Adipocyte (in vitro differentiated cells): ENCODE measurements around the gene SND1.

Source experiments
- DNase-seq: peaks from one replicate; pipeline ENCODE4 v3.0.0-alpha.2; 2015; ENCODE audit warnings: low read depth
- H3K27me3 ChIP-seq: replicated peaks from 2 replicates; pipeline ENCODE4 v1.7.0; 2013; ENCODE audit warnings: mild to moderate bottlenecking, low read length, moderate library complexity; ENCODE audit not compliant: control insufficient read depth, insufficient read depth
- H3K36me3 ChIP-seq: 2 replicates; pipeline ENCODE4 v1.7.0; 2013; ENCODE audit warnings: low read length, mild to moderate bottlenecking, moderate library complexity; ENCODE audit not compliant: control insufficient read depth, insufficient read depth, severe bottlenecking
- H3K4me1 ChIP-seq: 2 replicates; pipeline ENCODE4 v1.7.0; 2013; ENCODE audit warnings: mild to moderate bottlenecking, low read length, moderate library complexity; ENCODE audit not compliant: control insufficient read depth, insufficient read depth
- H3K4me3 ChIP-seq: 2 replicates; pipeline ENCODE4 v1.7.0; 2013; ENCODE audit warnings: mild to moderate bottlenecking, low read length, moderate library complexity
- H3K9ac ChIP-seq: 2 replicates; pipeline ENCODE4 v1.7.0; 2013; ENCODE audit warnings: mild to moderate bottlenecking, low read length, moderate library complexity
- H3K9me3 ChIP-seq: 2 replicates; pipeline ENCODE4 v1.7.0; 2013; ENCODE audit warnings: mild to moderate bottlenecking, low read length, moderate library complexity; ENCODE audit not compliant: control insufficient read depth

The SND1 gene

GRCh38 chr7:128022631-128023532 is 370.9 kb downstream of the SND1 start:
- H3K4me3 ChIP-seq, result no peak overlapping the region
- no peaks in the 10 kb centered on the region for H3K27me3 ChIP-seq
- peaks cover 34% of the 10 kb centered on the region for H3K4me1 ChIP-seq
- DNase-seq, result peak; percentile 83
- peak overlapping the region; percentile 11 for H3K9ac ChIP-seq
- no peaks in the 10 kb centered on the region for H3K9me3 ChIP-seq
- peaks cover 9% of the 10 kb centered on the region for H3K36me3 ChIP-seq

DNA sequence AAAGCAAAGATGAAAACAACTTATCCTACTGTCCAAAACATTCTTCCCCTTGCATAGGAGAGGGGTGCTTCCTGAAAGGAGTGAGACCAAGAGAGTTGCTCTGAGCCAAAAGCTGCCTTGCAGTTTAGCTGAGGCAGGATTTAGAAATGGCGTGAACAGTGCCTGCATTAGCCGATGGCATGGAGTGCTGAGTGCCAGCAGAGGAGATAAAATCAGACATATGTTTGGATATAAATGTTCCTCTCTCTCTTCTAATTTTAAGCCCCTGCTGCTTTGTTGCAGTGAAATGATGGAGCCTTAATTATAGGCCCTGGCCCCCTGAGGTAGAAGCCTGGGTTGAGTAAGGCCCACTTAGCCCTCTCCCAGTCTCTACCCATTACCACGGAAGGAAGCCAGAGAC is 372.2 kb downstream of the SND1 start:
- Histone ChIP-seq H3K4me1 (peaks cover 34% of the 10 kb centered on the region), H3K9ac (no peak overlapping the region), H3K27me3 (no peaks in the 10 kb centered on the region), H3K4me3 (no peak overlapping the region), H3K36me3 (peaks cover 13% of the 10 kb centered on the region), H3K9me3 (no peaks in the 10 kb centered on the region)
- no peak for DNase-seq

GRCh38 chr7:128025380-128025779 is 373.4 kb downstream of the SND1 start:
- no peak overlapping the region for H3K9ac ChIP-seq
- DNase-seq, result no peak
- no peak overlapping the region for H3K4me3 ChIP-seq
- peaks cover 34% of the 10 kb centered on the region for H3K4me1 ChIP-seq
- H3K9me3 ChIP-seq, result no peaks in the 10 kb centered on the region
- no peaks in the 10 kb centered on the region for H3K27me3 ChIP-seq
- H3K36me3 ChIP-seq, result peaks cover 19% of the 10 kb centered on the region

- no peak for DNase-seq
- Histone ChIP-seq H3K36me3 (peaks cover 14% of the 10 kb centered on the region), H3K27me3 (no peaks in the 10 kb centered on the region), H3K9me3 (no peaks in the 10 kb centered on the region), H3K4me3 (no peak overlapping the region), H3K9ac (no peak overlapping the region), H3K4me1 (peaks cover 38% of the 10 kb centered on the region)
Measured at GRCh38 chr7:128025819-128026218, 373.8 kb downstream of the SND1 start.

GRCh38 chr7:128026551-128026950 is 374.6 kb downstream of the SND1 start:
- no peak for DNase-seq
- H3K4me3 ChIP-seq, result no peak overlapping the region
- no peaks in the 10 kb centered on the region for H3K9me3 ChIP-seq
- peaks cover 10% of the 10 kb centered on the region for H3K36me3 ChIP-seq
- H3K4me1 ChIP-seq, result peaks cover 38% of the 10 kb centered on the region
- H3K27me3 ChIP-seq, result no peaks in the 10 kb centered on the region
- no peak overlapping the region for H3K9ac ChIP-seq

- no peaks in the 10 kb centered on the region for H3K9me3 ChIP-seq
- H3K9ac ChIP-seq, result no peak overlapping the region
- no peak overlapping the region for H3K4me3 ChIP-seq
- no peak for DNase-seq
- H3K27me3 ChIP-seq, result no peaks in the 10 kb centered on the region
- peaks cover 10% of the 10 kb centered on the region for H3K36me3 ChIP-seq
- H3K4me1 ChIP-seq, result peaks cover 34% of the 10 kb centered on the region
Measured at GRCh38 chr7:128027485-128027980, 375.5 kb downstream of the SND1 start.

DNA sequence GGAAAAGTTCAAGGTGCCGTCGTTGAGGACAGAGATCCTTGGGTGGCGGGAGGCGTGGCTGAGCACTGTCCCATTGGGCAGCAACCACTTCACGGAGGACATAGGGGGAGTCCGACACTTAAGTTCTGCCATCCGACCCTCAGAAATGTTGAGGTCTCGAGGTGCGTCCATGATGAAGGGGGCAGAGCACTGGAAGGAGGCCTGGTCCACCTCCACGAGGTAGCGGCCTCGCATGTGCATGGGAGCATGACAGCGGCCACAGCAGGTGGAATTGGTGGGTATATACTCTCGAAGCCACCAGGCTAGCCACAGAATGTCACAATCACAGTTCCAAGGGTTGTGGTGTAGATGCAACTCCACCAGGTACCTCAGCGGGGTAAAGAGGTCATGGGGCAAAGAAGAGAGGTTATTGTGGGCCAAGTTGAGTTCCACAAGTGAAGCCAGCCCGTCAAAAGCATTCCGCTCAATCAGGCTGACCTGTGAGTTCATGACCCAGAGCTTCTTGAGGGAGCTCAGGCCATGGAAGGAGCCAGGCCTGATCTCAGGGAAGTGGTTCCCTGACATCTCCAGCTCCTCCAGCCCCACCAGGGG is 377.5 kb downstream of the SND1 start:
- no peak overlapping the region for H3K9ac ChIP-seq
- no peak overlapping the region for H3K4me3 ChIP-seq
- H3K27me3 ChIP-seq, result no peaks in the 10 kb centered on the region
- H3K36me3 ChIP-seq, result peaks cover 10% of the 10 kb centered on the region
- peaks cover 29% of the 10 kb centered on the region for H3K4me1 ChIP-seq
- no peaks in the 10 kb centered on the region for H3K9me3 ChIP-seq
- DNase-seq, result no peak

DNA sequence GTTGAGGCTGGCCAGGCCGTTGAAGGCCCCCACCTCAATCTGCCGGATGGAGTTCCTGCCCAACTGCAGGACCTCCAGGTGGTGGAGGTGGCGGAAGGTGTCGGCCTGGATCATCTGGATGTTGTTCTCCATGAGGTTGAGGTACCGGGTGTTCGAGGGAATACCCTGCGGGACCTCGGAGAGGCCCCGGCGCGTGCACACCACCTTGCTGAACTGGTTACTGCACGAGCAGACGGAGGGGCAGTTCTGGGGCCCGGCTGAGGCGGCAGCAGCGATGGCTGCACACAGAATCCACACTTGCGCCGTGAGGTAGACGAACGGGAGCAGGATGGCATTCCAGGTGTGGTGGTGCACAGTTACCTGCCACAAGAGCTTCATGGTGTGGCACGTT is 378.3 kb downstream of the SND1 start:
- Histone ChIP-seq H3K9ac (no peak overlapping the region), H3K36me3 (peaks cover 10% of the 10 kb centered on the region), H3K27me3 (no peaks in the 10 kb centered on the region), H3K9me3 (no peaks in the 10 kb centered on the region), H3K4me3 (no peak overlapping the region), H3K4me1 (peaks cover 28% of the 10 kb centered on the region)
- no peak for DNase-seq

- H3K9me3 ChIP-seq, result no peaks in the 10 kb centered on the region
- DNase-seq, result peak; percentile 75
- no peaks in the 10 kb centered on the region for H3K27me3 ChIP-seq
- H3K4me3 ChIP-seq, result peak within 1 kb of the TSS; percentile 78
- H3K36me3 ChIP-seq, result peaks cover 10% of the 10 kb centered on the region
- peak within 1 kb of the TSS; percentile 57 for H3K9ac ChIP-seq
- peaks cover 22% of the 10 kb centered on the region for H3K4me1 ChIP-seq
Measured at GRCh38 chr7:128030654-128031611, 378.9 kb downstream of the SND1 start, which contains the start of gene LRRC4. Gene LRRC4 (minus strand): TSS chr7:128031437. CDS start chr7:128030640, 797 bp downstream.

DNA sequence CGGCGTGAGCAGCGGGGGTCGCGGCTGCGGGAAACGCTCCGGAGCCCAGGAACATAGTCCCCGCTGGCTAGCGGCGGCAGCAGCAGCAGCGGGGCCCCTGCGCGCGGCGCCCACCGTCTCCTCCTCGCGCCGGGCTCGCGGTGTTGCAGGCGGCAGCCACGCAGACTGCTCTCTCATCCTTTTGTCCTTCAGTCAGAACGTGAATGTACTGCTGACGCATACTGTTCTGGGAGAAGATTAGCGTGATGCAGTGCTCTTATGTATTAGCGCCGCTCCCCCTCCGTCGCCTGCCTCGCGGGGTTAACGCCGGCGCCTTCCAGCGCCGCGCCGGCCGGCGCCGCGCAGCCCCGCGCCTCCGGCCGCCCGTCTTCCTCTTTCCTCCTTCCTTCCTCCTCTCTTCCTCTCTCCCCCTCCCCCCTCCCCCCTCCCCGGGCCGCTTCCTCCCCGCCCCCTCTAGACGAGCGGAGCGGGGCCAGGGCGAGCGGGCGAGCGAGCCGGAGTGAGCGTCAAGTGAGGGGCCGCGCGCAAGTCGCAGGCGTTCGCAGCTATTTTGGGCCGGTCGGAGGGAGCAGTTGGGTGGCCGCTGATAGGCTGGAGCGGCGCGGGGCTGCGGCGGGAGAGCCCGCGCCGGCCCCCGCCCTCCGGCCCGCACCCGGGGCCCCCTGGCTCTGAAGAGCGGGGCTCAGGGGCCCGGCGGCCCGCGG is 380.1 kb downstream of the SND1 start:
- Histone ChIP-seq H3K4me3 (peak overlapping the region; percentile 78), H3K27me3 (no peaks in the 10 kb centered on the region), H3K9ac (peak overlapping the region; percentile 58), H3K36me3 (peaks cover 10% of the 10 kb centered on the region), H3K9me3 (no peaks in the 10 kb centered on the region), H3K4me1 (peaks cover 12% of the 10 kb centered on the region)
- peak; percentile 88 for DNase-seq
